Measurements from ENCODE around the gene ADGRF1. TPM values are rescaled to one million over a fixed set of nuclear protein-coding genes. Genes with fewer than 3 reads are reported as not detected.

The ADGRF1 gene
- total and polyA plus RNA-seq, 2 donors (not counting 3 experiments of a cell fraction or from before 2014, with no cell fraction given), result not detected

- no peak overlapping the region for H3K4me2 ChIP-seq (ENCODE audit: insufficient read depth, low read length)
- no peak overlapping the region for H3K9ac ChIP-seq (replicated peaks; ENCODE audit: extremely low read depth, insufficient read depth, low read length)
- no peaks in the 10 kb centered on the region for H3K36me3 ChIP-seq (ENCODE audit: control insufficient read depth in 2 of 2, extremely low read depth in 1 of 2, insufficient read depth in 2 of 2, low read length in 2 of 2)
- FAIRE-seq (no peak), DNase-seq (ENCODE audit: low read depth, low spot score) (no peak)
- no peak overlapping the region for H3K27ac ChIP-seq (ENCODE audit: insufficient read depth, low read depth, low read length)
- H3K4me1 ChIP-seq (ENCODE audit: control insufficient read depth, extremely low read depth, insufficient read depth, low read length), result no peaks in the 10 kb centered on the region
- no peaks in the 10 kb centered on the region for H3K9me1 ChIP-seq (replicated peaks; ENCODE audit: control insufficient read depth, extremely low read depth, insufficient read depth, low read length)
- dilution Hi-C loops (cut with MboI; ENCODE audit: extremely low pct_ligation_motif_present, low sequenced_read_pairs), result no loop called here
- CTCF ChIA-PET, result no interaction called here
- no peaks in the 10 kb centered on the region for H3K27me3 ChIP-seq (ENCODE audit: control insufficient read depth in 2 of 2, insufficient read depth in 2 of 2, low read length in 2 of 2)
- BruUV-seq (replicated peaks), result no TSS peak
- H4K20me1 ChIP-seq (replicated peaks; ENCODE audit: control insufficient read depth, extremely low read depth, insufficient read depth, low read length), result no peaks in the 10 kb centered on the region
- TF ChIP-seq FOS (IDR thresholded peaks at IDR 0.05; ENCODE audit: borderline replicate concordance, insufficient read depth, low read length) (no peak), MYC (IDR thresholded peaks at IDR 0.05; ENCODE audit: low read depth, low read length) (no peak), GATA2 (IDR thresholded peaks at IDR 0.05; ENCODE audit: insufficient read depth, insufficient read length, low read depth, low read length) (no peak), POLR2A (IDR thresholded peaks at IDR 0.05; ENCODE audit: low read depth, low read length) (no peak), JUN (IDR thresholded peaks at IDR 0.05; ENCODE audit: borderline replicate concordance, insufficient read depth, insufficient read length, low read depth) (no peak), EZH2 (IDR thresholded peaks at IDR 0.05; ENCODE audit: borderline replicate concordance, low read depth, low read length, severe bottlenecking) (no peak)
- TF ChIP-seq, protein P1, sequence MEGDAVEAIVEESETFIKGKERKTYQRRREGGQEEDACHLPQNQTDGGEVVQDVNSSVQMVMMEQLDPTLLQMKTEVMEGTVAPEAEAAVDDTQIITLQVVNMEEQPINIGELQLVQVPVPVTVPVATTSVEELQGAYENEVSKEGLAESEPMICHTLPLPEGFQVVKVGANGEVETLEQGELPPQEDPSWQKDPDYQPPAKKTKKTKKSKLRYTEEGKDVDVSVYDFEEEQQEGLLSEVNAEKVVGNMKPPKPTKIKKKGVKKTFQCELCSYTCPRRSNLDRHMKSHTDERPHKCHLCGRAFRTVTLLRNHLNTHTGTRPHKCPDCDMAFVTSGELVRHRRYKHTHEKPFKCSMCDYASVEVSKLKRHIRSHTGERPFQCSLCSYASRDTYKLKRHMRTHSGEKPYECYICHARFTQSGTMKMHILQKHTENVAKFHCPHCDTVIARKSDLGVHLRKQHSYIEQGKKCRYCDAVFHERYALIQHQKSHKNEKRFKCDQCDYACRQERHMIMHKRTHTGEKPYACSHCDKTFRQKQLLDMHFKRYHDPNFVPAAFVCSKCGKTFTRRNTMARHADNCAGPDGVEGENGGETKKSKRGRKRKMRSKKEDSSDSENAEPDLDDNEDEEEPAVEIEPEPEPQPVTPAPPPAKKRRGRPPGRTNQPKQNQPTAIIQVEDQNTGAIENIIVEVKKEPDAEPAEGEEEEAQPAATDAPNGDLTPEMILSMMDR (IDR thresholded peaks at IDR 0.05; ENCODE audit: extremely low read depth in 1 of 2, insufficient read depth in 1 of 2, low read depth in 1 of 2, low read length in 2 of 2), result no peak
- TF ChIP-seq, protein P2, sequence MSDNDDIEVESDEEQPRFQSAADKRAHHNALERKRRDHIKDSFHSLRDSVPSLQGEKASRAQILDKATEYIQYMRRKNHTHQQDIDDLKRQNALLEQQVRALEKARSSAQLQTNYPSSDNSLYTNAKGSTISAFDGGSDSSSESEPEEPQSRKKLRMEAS (IDR thresholded peaks at IDR 0.05; ENCODE audit: insufficient read depth, insufficient read length), result no peak
- no peaks in the 10 kb centered on the region for H3K79me2 ChIP-seq (ENCODE audit: control insufficient read depth, insufficient read depth, low read length)
- H3K4me3 ChIP-seq (replicated peaks in 1 of 3; ENCODE audit: insufficient read depth in 1 of 3, low read depth in 1 of 3, low read length in 3 of 3), result no peak overlapping the region
- H3K9me3 ChIP-seq (replicated peaks; ENCODE audit: control insufficient read depth, insufficient read depth, low read length), result no peaks in the 10 kb centered on the region
- intact Hi-C loops (cut with micrococcal nuclease), result no loop called here
- POLR2A ChIA-PET, result no interaction called here
- H2AFZ ChIP-seq (ENCODE audit: low read depth, low read length), result no peak overlapping the region
These were observed 41.3 kb downstream of the ADGRF1 start for GRCh38 chr6:47000842-47001241.
